K562 (cell line): ENCODE data around the gene HAPLN2. TPM values are rescaled to one million over a fixed set of nuclear protein-coding genes. Genes with fewer than 3 reads are reported as not detected.
A peak's percentile ranks its signal among the peaks of the same experiment; 100 is the strongest.

Source experiments
- CTBP1 ChIP-seq: fragments of 450-650 bp; IDR thresholded peaks from 2 replicates; pipeline ENCODE4 v1.6.1; 2016; ENCODE audit warnings: borderline replicate concordance
- EGR1 ChIP-seq: fragments of 450-650 bp; conservative IDR thresholded peaks from 2 replicates; pipeline ENCODE4 v1.6.1; 2017; ENCODE audit warnings: mild to moderate bottlenecking
- EP300 ChIP-seq: IDR thresholded peaks from 2 replicates; pipeline ENCODE4 v1.6.1; 2012; ENCODE audit warnings: low read length, improper control_type of control experiment
- EZH2 ChIP-seq: IDR thresholded peaks from 2 replicates; pipeline ENCODE4 v1.6.1; 2012; ENCODE audit warnings: low read depth, mild to moderate bottlenecking, inconsistent platforms, low read length, borderline replicate concordance
- FOXK1 ChIP-seq: sonication (generic); formaldehyde crosslinking; IDR thresholded peaks from 2 replicates; pipeline ENCODE4 v1.8.0; 2022; ENCODE audit warnings: missing genetic modification reagents, mild to moderate bottlenecking, borderline replicate concordance
- HNRNPUL1 ChIP-seq: fragments of 200-400 bp; formaldehyde crosslinking; IDR thresholded peaks from 2 replicates; pipeline ENCODE4 v1.6.1; 2017; ENCODE audit warnings: low read length
- HOXB6 ChIP-seq: fragments of 250-450 bp; sonication (Bioruptor Pico); IDR thresholded peaks from 2 replicates; pipeline ENCODE4 v1.5.1; 2022; ENCODE audit warnings: mild to moderate bottlenecking, borderline replicate concordance
- KAT2B ChIP-seq: IDR thresholded peaks from one replicate; pipeline ENCODE4 v1.6.1; 2012; ENCODE audit warnings: low read depth, mild to moderate bottlenecking, control low read depth, inconsistent platforms, low read length, moderate library complexity
- MCM5 ChIP-seq: fragments of 450-650 bp; IDR thresholded peaks from 2 replicates; pipeline ENCODE4 v1.6.1; 2016; ENCODE audit warnings: low read depth
- PHB ChIP-seq: fragments of 250-450 bp; sonication (Bioruptor Pico); IDR thresholded peaks from 2 replicates; pipeline ENCODE4 v1.5.0; 2021
- RBM25 ChIP-seq: fragments of 200-400 bp; formaldehyde crosslinking; IDR thresholded peaks from 2 replicates; pipeline ENCODE4 v1.6.1; 2018; ENCODE audit warnings: low read length, low read depth, moderate library complexity; ENCODE audit not compliant: severe bottlenecking
- RFX7 ChIP-seq: fragments of 250-450 bp; sonication (Bioruptor Pico); IDR thresholded peaks from 2 replicates; pipeline ENCODE4 v1.5.1; 2021; ENCODE audit warnings: mild to moderate bottlenecking
- SMARCE1 ChIP-seq: fragments of 450-650 bp; IDR thresholded peaks from 2 replicates; pipeline ENCODE4 v1.7.1; 2016; ENCODE audit warnings: mild to moderate bottlenecking
- TAF1 ChIP-seq: IDR thresholded peaks from 2 replicates; pipeline ENCODE4 v1.6.1; 2011; ENCODE audit warnings: mild to moderate bottlenecking, low read length, moderate library complexity; ENCODE audit not compliant: insufficient read depth, control insufficient read depth, severe bottlenecking; ENCODE audit errors: extremely low read depth
- XRCC4 ChIP-seq: IDR thresholded peaks from one replicate; pipeline ENCODE4 v1.6.1; 2011; ENCODE audit not compliant: insufficient read depth, insufficient read length; ENCODE audit errors: extremely low read depth
- ZNF263 ChIP-seq: sonication (generic); formaldehyde crosslinking; IDR thresholded peaks from 2 replicates; pipeline ENCODE4 v1.8.0; 2022; ENCODE audit warnings: mild to moderate bottlenecking, missing genetic modification reagents, borderline replicate concordance
- ZNF584 ChIP-seq: fragments of 200-800 bp; sonication (Bioruptor generic); IDR thresholded peaks from 2 replicates; pipeline ENCODE4 v1.6.1; 2016; ENCODE audit warnings: low read depth, mild to moderate bottlenecking, missing genetic modification characterization, missing compliant biosample characterization
- ZNF592 ChIP-seq: fragments of 450-650 bp; IDR thresholded peaks from 2 replicates; pipeline ENCODE4 v1.6.1; 2017; ENCODE audit warnings: antibody characterized with exemption, mild to moderate bottlenecking
- ZNF79 ChIP-seq: fragments of 250-450 bp; sonication (Bioruptor Pico); IDR thresholded peaks from 2 replicates; pipeline ENCODE4 v1.4.0; 2020; ENCODE audit warnings: low read depth, mild to moderate bottlenecking, moderate library complexity
- polyA plus RNA-seq, 8 experiments: library from polyadenylated mRNA; depleted of rRNA in 4 of 8; stranded (reverse) in 5 of 8; unstranded in 3 of 8; fragments of >200 nt; fragmentation: Nextera tagmentation in 2 of 8; fragmentation: Illumina TruSeq in 1 of 8; extraction: Ambion mirVana in 2 of 8; extraction: Trizol in 1 of 8; gene quantifications; 2 replicates each; pipeline versions ENCODE4 v1.2.1 to v1.2.3, GENCODE V29; 2011 to 2014; ENCODE audit warnings: inconsistent platforms in 1 of 8, missing spikeins in 1 of 8
- total RNA-seq, 7 experiments: library from RNA; depleted of rRNA in 6 of 7; stranded (reverse); fragments of >200 nt in 6 of 7; fragmentation: Illumina TruSeq in 2 of 7; extraction: Trizol in 2 of 7; gene quantifications; 2 replicates each; pipeline versions ENCODE4 v1.2.1 to v1.2.3, GENCODE V29; 2011 to 2021; ENCODE audit warnings: low replicate concordance in 1 of 7
- TF ChIP-seq, protein P1 (sequence below): fragments of 250-450 bp; sonication (Bioruptor Pico); IDR thresholded peaks from 2 replicates; pipeline ENCODE4 v1.8.0; 2021; ENCODE audit warnings: borderline replicate concordance, mild to moderate bottlenecking, moderate library complexity; ENCODE audit not compliant: poor library complexity, severe bottlenecking
- TF ChIP-seq, protein P2 (sequence below): sonication (generic); formaldehyde crosslinking; IDR thresholded peaks from 2 replicates; pipeline ENCODE4 v1.9.0; 2022; ENCODE audit warnings: mild to moderate bottlenecking, missing genetic modification reagents
- TF ChIP-seq, protein P3 (sequence below): fragments of 450-650 bp; IDR thresholded peaks from 2 replicates; pipeline ENCODE4 v1.6.1; 2016; ENCODE audit warnings: missing biosample characterization, missing genetic modification characterization

The HAPLN2 gene
- total and polyA plus RNA-seq, 9 of the 15 experiments (the other 6 are each of a cell fraction or from before 2014, with no cell fraction given): 0.14 to 5.2 (median 3.8) TPM; not detected in 4

DNA sequence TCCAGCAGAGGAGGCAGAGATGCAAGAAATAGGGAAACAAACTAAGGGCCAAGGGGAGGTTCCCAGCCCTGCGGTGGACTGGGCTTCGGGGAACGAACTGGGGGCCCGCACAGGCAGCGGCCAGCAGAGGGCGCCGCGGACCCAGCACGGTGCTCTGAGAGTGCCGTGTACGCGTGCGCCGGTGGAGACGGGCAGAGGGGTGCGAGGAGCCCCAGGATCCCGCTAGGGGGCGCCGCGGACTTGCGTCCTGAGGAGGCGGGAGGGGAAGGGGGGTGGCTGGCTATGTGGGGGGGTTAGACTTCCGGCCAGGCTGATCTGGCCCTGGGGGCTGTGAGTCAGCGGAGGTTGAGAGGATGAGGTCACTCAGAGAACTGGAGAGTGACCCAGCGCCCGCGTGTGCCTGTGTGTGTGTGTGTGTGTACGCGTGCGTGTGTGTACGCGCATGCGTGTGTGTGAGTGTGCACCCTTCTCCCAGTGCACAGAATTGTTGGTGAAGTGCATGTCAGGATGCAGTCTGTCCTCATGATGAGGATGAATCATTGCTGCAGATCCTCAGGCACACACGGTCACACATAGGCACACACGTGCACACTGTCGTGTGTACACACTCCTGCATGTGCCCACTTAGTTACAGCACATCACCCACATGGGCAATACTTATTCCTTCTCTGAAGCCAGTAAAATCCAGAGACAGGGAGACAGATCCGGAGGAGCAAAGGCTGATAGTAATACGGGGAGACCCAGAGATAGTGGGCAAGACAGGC lies 41.0 kb downstream of the HAPLN2 start (continued):
- TF ChIP-seq ZNF592 (peak; percentile 93), EP300 (peak; percentile 81), FOXK1 (CRISPR knock-in tag) (peak; percentile 83; the same call in 1 of the 2 replicates), HNRNPUL1 (0 out of 2 replicates have a peak, but pooled peaks have one; percentile 69), RFX7 (peak; percentile 59; the same call in 1 of the 2 replicates), MCM5 (no peak), HOXB6 (CRISPR knock-in tag) (no peak), ZNF79 (CRISPR knock-in tag) (no peak), XRCC4 (no peak), ZNF263 (CRISPR knock-in tag) (peak; percentile 65; the same call in 1 of the 2 replicates), PHB (CRISPR knock-in tag) (0 out of 2 replicates have a peak, but pooled peaks have one; percentile 70), RBM25 (no peak), KAT2B (peak; percentile 90), EZH2 (no peak), CTBP1 (peak; percentile 64; the same call in 1 of the 2 replicates), TAF1 (peak; percentile 54), SMARCE1 (peak; percentile 93), ZNF584 (CRISPR knock-in tag) (peak; percentile 79; the same call in 1 of the 2 replicates), EGR1 (peak; percentile 79)
- TF ChIP-seq, protein P1, sequence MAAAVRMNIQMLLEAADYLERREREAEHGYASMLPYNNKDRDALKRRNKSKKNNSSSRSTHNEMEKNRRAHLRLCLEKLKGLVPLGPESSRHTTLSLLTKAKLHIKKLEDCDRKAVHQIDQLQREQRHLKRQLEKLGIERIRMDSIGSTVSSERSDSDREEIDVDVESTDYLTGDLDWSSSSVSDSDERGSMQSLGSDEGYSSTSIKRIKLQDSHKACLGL (CRISPR knock-in tag): no peak
- TF ChIP-seq, protein P2, sequence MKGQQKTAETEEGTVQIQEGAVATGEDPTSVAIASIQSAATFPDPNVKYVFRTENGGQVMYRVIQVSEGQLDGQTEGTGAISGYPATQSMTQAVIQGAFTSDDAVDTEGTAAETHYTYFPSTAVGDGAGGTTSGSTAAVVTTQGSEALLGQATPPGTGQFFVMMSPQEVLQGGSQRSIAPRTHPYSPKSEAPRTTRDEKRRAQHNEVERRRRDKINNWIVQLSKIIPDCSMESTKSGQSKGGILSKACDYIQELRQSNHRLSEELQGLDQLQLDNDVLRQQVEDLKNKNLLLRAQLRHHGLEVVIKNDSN (CRISPR knock-in tag): peak; percentile 68; the same call in 1 of the 2 replicates
- TF ChIP-seq, protein P3, sequence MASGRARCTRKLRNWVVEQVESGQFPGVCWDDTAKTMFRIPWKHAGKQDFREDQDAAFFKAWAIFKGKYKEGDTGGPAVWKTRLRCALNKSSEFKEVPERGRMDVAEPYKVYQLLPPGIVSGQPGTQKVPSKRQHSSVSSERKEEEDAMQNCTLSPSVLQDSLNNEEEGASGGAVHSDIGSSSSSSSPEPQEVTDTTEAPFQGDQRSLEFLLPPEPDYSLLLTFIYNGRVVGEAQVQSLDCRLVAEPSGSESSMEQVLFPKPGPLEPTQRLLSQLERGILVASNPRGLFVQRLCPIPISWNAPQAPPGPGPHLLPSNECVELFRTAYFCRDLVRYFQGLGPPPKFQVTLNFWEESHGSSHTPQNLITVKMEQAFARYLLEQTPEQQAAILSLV (tag): no peak
